Breast epithelium (tissue), 4 donors: ENCODE data around the gene ZNF319. TPM values are rescaled to one million over a fixed set of nuclear protein-coding genes. Genes with fewer than 3 reads are reported as not detected.

Source experiments
- DNase-seq, 2 donors: peaks; one replicate each; pipeline ENCODE4 v3.0.0-alpha.2; 2019; ENCODE audit warnings: low spot score in 2 of 2
- H3K27ac ChIP-seq, 2 donors: fragments of 200-600 bp; sonication (generic) in 1 of 2; one replicate each; pipeline ENCODE4 v1.5.1; 2016 to 2019; ENCODE audit warnings: mild to moderate bottlenecking in 1 of 2
- H3K27me3 ChIP-seq, 2 donors: fragments of 200-600 bp; sonication (generic) in 1 of 2; one replicate each; pipeline versions ENCODE4 v1.5.1 to v1.6.0; 2017 to 2019; ENCODE audit warnings: control low read depth in 1 of 2, mild to moderate bottlenecking in 1 of 2
- H3K36me3 ChIP-seq: fragments of 200-600 bp; one replicate; pipeline ENCODE4 v1.5.1; 2019
- H3K4me1 ChIP-seq, 2 donors: fragments of 200-600 bp; sonication (generic); one replicate each; pipeline ENCODE4 v1.5.1; 2016 to 2019; ENCODE audit warnings: control low read depth in 1 of 2
- H3K4me3 ChIP-seq, 3 donors: fragments of 200-600 bp; sonication (generic); 1 replicate in 2 of 3; 2 replicates in 1 of 3; pipeline ENCODE4 v1.5.1; 2016 to 2019; ENCODE audit warnings: mild to moderate bottlenecking in 3 of 3, moderate library complexity in 2 of 3
- H3K9me3 ChIP-seq, 2 donors: fragments of 200-600 bp; sonication (generic) in 1 of 2; one replicate each; pipeline ENCODE4 v1.5.1; 2016 to 2019; ENCODE audit warnings: control low read depth in 1 of 2
- POLR2A ChIP-seq: fragments of 450-650 bp; IDR thresholded peaks from one replicate; pipeline ENCODE4 v1.6.1; 2016; ENCODE audit warnings: antibody characterized with exemption, mild to moderate bottlenecking, moderate library complexity
- POLR2AphosphoS5 ChIP-seq, 3 donors: sonication (generic); formaldehyde crosslinking; IDR thresholded peaks; one replicate each; pipeline ENCODE4 v1.6.1; 2017; ENCODE audit warnings: antibody characterized with exemption in 3 of 3
- intact Hi-C: fragments of 100-400 bp; cut with DNase I; formaldehyde crosslinking; loops from one replicate; pipeline ENCODE4 v1.15.1; 2023; ENCODE audit warnings: low total_unique reads
- total RNA-seq, 3 donors: library from RNA; depleted of rRNA; stranded (reverse); fragments of >200 nt; gene quantifications; one replicate each; pipeline ENCODE4 v1.1.0, GENCODE V29; 2016
- TF ChIP-seq, protein P1 (sequence below), 3 donors: fragments of 450-650 bp; IDR thresholded peaks; one replicate each; pipeline ENCODE4 v1.5.1; 2016 to 2017; ENCODE audit warnings: antibody characterized with exemption in 3 of 3, mild to moderate bottlenecking in 3 of 3, moderate library complexity in 3 of 3

Gene ZNF319
- total RNA-seq, 3 donors from 2014 or later = 6.2 to 7.2 (median 6.4) TPM

DNA sequence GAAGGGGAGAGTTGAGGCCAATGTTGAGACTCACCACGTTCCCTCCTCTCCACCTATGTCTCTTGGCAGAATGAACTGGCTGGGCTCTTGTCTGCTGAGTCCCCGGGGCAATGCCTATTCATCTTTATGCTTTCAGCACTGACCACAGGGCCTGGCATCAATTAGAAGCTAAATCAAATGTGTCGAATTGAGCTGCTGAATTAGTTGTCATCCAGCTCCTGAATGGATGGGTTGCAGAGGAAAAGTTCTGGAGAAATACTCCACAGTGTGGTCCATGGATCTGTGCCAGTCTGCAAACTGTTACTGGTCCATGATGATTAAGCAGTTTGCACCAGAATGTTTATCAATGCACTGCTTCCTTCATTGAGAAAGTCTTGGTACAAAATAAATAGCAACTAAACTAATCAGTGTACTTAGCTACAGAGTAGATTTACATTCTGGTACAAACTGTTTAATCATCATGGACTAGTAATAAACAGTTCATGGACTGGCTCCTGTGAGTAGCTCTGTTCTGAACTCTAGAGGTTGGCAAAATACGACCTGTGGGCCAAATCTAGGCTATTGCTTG lies 34.2 kb downstream of the ZNF319 start:
- intact Hi-C loops = no loop called here
- H3K27ac ChIP-seq = no peak overlapping the region
- no peak overlapping the region for H3K4me3 ChIP-seq
- H3K27me3 ChIP-seq = no peaks in the 10 kb centered on the region
- no peaks in the 10 kb centered on the region for H3K36me3 ChIP-seq
- TF ChIP-seq POLR2A = no peak
- TF ChIP-seq, protein P1, sequence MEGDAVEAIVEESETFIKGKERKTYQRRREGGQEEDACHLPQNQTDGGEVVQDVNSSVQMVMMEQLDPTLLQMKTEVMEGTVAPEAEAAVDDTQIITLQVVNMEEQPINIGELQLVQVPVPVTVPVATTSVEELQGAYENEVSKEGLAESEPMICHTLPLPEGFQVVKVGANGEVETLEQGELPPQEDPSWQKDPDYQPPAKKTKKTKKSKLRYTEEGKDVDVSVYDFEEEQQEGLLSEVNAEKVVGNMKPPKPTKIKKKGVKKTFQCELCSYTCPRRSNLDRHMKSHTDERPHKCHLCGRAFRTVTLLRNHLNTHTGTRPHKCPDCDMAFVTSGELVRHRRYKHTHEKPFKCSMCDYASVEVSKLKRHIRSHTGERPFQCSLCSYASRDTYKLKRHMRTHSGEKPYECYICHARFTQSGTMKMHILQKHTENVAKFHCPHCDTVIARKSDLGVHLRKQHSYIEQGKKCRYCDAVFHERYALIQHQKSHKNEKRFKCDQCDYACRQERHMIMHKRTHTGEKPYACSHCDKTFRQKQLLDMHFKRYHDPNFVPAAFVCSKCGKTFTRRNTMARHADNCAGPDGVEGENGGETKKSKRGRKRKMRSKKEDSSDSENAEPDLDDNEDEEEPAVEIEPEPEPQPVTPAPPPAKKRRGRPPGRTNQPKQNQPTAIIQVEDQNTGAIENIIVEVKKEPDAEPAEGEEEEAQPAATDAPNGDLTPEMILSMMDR (IDR thresholded peaks at IDR 0.05) = no peak
- no peak for TF ChIP-seq POLR2AphosphoS5 (IDR thresholded peaks at IDR 0.05)
- no peak for DNase-seq
- no peaks in the 10 kb centered on the region for H3K9me3 ChIP-seq
- no peaks in the 10 kb centered on the region for H3K4me1 ChIP-seq

DNA sequence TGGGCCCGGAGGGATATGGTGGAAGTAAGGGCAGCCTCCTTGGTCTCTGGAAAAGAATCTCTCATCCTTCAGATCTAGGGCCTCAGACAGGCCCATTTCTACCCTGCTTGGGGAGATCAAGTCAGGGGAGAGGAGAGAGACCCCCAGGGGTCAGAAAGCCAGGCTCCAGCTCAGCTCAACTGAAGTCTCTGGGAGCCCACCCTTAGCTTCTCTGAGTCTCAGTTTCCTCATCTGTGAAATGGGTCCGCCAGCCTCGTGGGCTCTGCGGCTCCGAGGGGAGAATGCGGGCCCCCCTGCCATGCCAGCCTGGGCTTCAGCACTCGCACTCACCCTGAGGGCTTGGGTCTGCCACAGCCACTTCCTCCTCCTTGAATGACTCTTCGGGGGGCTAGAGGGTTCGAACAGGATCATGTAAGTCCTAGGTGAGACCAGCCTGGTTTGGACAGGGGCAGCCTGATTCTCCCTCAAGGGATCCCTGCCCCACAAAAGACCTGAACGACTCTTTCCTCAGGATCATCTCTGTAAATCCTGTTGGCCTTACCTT lies 36.2 kb downstream of the ZNF319 start:
- Histone ChIP-seq H3K27me3 (no peaks in the 10 kb centered on the region), H3K27ac (no peak overlapping the region), H3K9me3 (no peaks in the 10 kb centered on the region), H3K4me3 (no peak overlapping the region), H3K36me3 (no peaks in the 10 kb centered on the region), H3K4me1 (no peaks in the 10 kb centered on the region)
- TF ChIP-seq, protein P1 (IDR thresholded peaks at IDR 0.05) = no peak
- TF ChIP-seq POLR2A (no peak), POLR2AphosphoS5 (IDR thresholded peaks at IDR 0.05) (no peak)
- DNase-seq = no peak
- intact Hi-C loops = no loop called here

DNA sequence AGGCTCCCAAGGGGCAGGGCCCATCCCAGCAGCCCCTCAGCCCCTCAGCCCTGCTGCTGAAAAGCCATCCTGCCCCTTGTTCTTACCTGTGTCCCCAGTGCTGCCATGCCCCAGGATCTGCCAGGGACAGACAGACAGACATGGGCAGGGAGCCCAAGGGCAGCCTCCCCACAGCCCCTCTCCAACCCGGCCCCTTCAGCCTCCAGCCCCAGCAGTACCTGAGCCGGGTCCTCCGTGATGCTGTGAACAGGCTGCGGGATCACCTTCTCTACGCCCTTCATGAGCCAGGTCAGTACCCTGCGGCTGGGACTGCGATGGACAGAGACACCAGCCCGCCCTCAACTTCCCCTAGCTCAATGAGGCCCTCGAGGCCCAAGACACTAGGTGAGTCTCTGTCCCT lies 37.7 kb downstream of the ZNF319 start:
- DNase-seq = no peak
- Histone ChIP-seq H3K27ac (no peak overlapping the region), H3K9me3 (no peaks in the 10 kb centered on the region), H3K4me1 (no peaks in the 10 kb centered on the region), H3K36me3 (no peaks in the 10 kb centered on the region), H3K4me3 (no peak overlapping the region), H3K27me3 (no peaks in the 10 kb centered on the region)
- TF ChIP-seq POLR2A (no peak), POLR2AphosphoS5 (IDR thresholded peaks at IDR 0.05) (no peak)
- TF ChIP-seq, protein P1 (IDR thresholded peaks at IDR 0.05) = no peak
- intact Hi-C loops = no loop called here

DNA sequence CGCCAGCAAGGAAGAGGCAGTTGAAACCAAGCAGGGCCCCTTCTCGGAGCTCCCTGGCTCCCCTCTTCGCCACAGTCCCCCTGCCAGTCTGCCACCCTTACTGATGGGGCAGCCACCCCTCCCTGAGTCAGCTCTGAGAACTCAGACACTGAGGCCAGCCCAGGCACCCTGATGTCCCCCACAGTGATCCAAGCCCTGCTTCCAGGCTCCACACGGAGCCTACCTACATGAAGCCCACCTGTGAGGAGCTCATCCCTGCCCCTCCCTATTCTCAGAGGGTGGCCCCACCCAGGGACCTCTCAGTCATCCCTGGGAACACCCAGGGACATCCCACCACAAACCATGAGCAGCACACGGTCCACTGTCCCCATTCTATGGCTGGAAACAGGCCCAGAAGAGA lies 38.4 kb downstream of the ZNF319 start:
- Histone ChIP-seq H3K36me3 (no peaks in the 10 kb centered on the region), H3K4me1 (no peaks in the 10 kb centered on the region), H3K4me3 (no peak overlapping the region), H3K9me3 (no peaks in the 10 kb centered on the region), H3K27me3 (no peaks in the 10 kb centered on the region), H3K27ac (no peak overlapping the region)
- no peak for DNase-seq
- intact Hi-C loops = no loop called here
- TF ChIP-seq, protein P1 (IDR thresholded peaks at IDR 0.05) = no peak
- TF ChIP-seq POLR2AphosphoS5 (IDR thresholded peaks at IDR 0.05) (no peak), POLR2A (no peak)

DNA sequence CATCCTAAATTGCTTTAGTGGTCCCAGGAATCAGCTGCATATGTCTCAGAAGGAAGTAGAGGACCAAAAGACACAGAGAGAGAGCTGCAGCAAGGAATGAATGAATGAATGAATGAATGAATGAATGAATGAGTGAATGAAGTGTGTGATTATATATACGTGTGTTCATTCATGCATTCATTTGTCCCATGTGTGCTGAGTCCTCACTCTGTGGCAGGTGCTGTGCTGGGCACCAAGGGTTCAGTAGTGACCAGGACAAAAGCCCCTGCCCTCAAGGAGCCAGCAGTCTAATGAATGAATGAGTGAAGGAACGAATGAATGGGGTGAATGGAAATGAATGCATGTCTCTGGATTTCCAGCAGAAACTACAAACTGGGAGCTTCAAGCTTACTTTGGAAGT lies 38.9 kb downstream of the ZNF319 start:
- DNase-seq = no peak
- no peaks in the 10 kb centered on the region for H3K4me1 ChIP-seq
- no peak overlapping the region for H3K4me3 ChIP-seq
- intact Hi-C loops = no loop called here
- H3K36me3 ChIP-seq = no peaks in the 10 kb centered on the region
- H3K27ac ChIP-seq = no peak overlapping the region
- H3K9me3 ChIP-seq = no peaks in the 10 kb centered on the region
- TF ChIP-seq POLR2AphosphoS5 (IDR thresholded peaks at IDR 0.05) (no peak), POLR2A (no peak)
- no peaks in the 10 kb centered on the region for H3K27me3 ChIP-seq
